Measurements from ENCODE around the gene DOCK10.
A peak's percentile ranks its signal among the peaks of the same experiment; 100 is the strongest.

The DOCK10 gene

GRCh38 chr2:224816816-224817215 lies 225.5 kb downstream of the DOCK10 start:
- DNase-seq: no peak

- no peak for DNase-seq
Measured at GRCh38 chr2:224813578-224813977, 228.7 kb downstream of the DOCK10 start.

GRCh38 chr2:224807153-224807964 lies 234.9 kb downstream of the DOCK10 start:
- no peak for DNase-seq

- no peak for DNase-seq
Measured at GRCh38 chr2:224803930-224804329, 238.3 kb downstream of the DOCK10 start.

GRCh38 chr2:224802407-224802806 lies 239.9 kb downstream of the DOCK10 start:
- DNase-seq: no peak

- no peak for DNase-seq
Measured at GRCh38 chr2:224801360-224801759, 240.9 kb downstream of the DOCK10 start.

GRCh38 chr2:224799691-224800090 lies 242.6 kb downstream of the DOCK10 start:
- DNase-seq: no peak

- no peak for DNase-seq
Measured at GRCh38 chr2:224798180-224798579, 244.1 kb downstream of the DOCK10 start.

GRCh38 chr2:224796695-224797305 lies 245.5 kb downstream of the DOCK10 start:
- DNase-seq: no peak

- no peak for DNase-seq
Measured at GRCh38 chr2:224793946-224794345, 248.3 kb downstream of the DOCK10 start.

GRCh38 chr2:224786848-224787247 lies 255.4 kb downstream of the DOCK10 start:
- no peak for DNase-seq

- DNase-seq: no peak
Measured at GRCh38 chr2:224781400-224781799, 260.9 kb downstream of the DOCK10 start.

GRCh38 chr2:224780823-224781222 lies 261.4 kb downstream of the DOCK10 start:
- no peak for DNase-seq

GRCh38 chr2:224780106-224780505 lies 262.2 kb downstream of the DOCK10 start:
- no peak for DNase-seq

GRCh38 chr2:224778474-224778877 lies 263.8 kb downstream of the DOCK10 start:
- peak; percentile 45 for DNase-seq

GRCh38 chr2:224777559-224777930 lies 264.7 kb downstream of the DOCK10 start:
- DNase-seq: no peak

- no peak for DNase-seq
Measured at GRCh38 chr2:224776795-224777558, 265.3 kb downstream of the DOCK10 start.

GRCh38 chr2:224775647-224776046 lies 266.6 kb downstream of the DOCK10 start:
- DNase-seq: no peak

GRCh38 chr2:224774735-224775134 lies 267.5 kb downstream of the DOCK10 start:
- no peak for DNase-seq

- no peak for DNase-seq
Measured at GRCh38 chr2:224772494-224772893, 269.8 kb downstream of the DOCK10 start.

GRCh38 chr2:224769489-224769888 lies 272.8 kb downstream of the DOCK10 start:
- no peak for DNase-seq

GRCh38 chr2:224764565-224765236 lies 277.6 kb downstream of the DOCK10 start:
- no peak for DNase-seq

- DNase-seq: no peak
Measured at GRCh38 chr2:224757934-224758548, 284.2 kb downstream of the DOCK10 start.

Measured in activated T-cell treated with anti-CD3 and anti-CD28 coated beads for 4 hours (primary cell).